HepG2 (cell line): ENCODE measurements around the gene CLIC3. TPM values are rescaled to one million over a fixed set of nuclear protein-coding genes. Genes with fewer than 3 reads are reported as not detected.

Experiments
- ATAC-seq: fragments of 200-7000 bp; cut with Tn5 transposase; 3 replicates; pipeline ENCODE4 v1.9.1; 2020; ENCODE audit warnings: mild to moderate bottlenecking, moderate library complexity
- BruUV-seq: library from RNA; stranded (reverse); fragments of 400-500 nt; replicated peaks from 2 replicates; lab custom pipeline; 2021; lab: Mats Ljungman, UMichigan
- CTCF ChIA-PET: fragments of 300-600 bp; formaldehyde crosslinking; extraction: SDS; loops from one replicate; lab custom pipeline; 2021; ENCODE audit warnings: low total read pairs, inconsistent platforms, low intra/inter-chr PET ratio; lab: Yijun Ruan, JAX
- POLR2A ChIA-PET: fragments of 350-600 bp; sonication (Branson Sonifier 250); formaldehyde crosslinking; loops from one replicate; lab custom pipeline; 2020; ENCODE audit warnings: antibody characterized with exemption, inconsistent platforms; lab: Yijun Ruan, JAX
- DNase-seq: peaks from one replicate; pipeline ENCODE4 v3.0.0-alpha.2; 2015; ENCODE audit warnings: low spot score
- FAIRE-seq: peaks from 3 replicates; lab custom pipeline; 2011; peaks lifted over from hg19 to GRCh38; lab: Jason Lieb, UNC
- H2AFZ ChIP-seq: one replicate; pipeline ENCODE4 v1.6.1; 2011; ENCODE audit warnings: low read length, inconsistent platforms
- H3K27ac ChIP-seq: fragments of 300-600 bp; 3 replicates; pipeline ENCODE4 v1.8.0; 2011; ENCODE audit warnings: mixed run types, mild to moderate bottlenecking, mixed read lengths, low read length, inconsistent platforms; ENCODE audit not compliant: insufficient read depth; ENCODE audit errors: extremely low read length
- H3K27me3 ChIP-seq, 2 experiments: fragments of 200-600 bp in 1 of 2; 2 replicates in 1 of 2; 3 replicates in 1 of 2; pipeline versions ENCODE4 v1.6.0 to v1.8.0; 2011; ENCODE audit warnings: low read length in 2 of 2, mild to moderate bottlenecking in 2 of 2, moderate library complexity in 2 of 2, inconsistent platforms in 1 of 2; ENCODE audit not compliant: insufficient read depth in 2 of 2, control insufficient read depth in 1 of 2
- H3K36me3 ChIP-seq, 2 experiments: fragments of 200-600 bp in 1 of 2; replicated peaks in 1 of 2; 2 replicates in 1 of 2; 3 replicates in 1 of 2; pipeline versions ENCODE4 v1.5.1 to v1.8.0; 2011; ENCODE audit warnings: low read length in 2 of 2, inconsistent platforms in 1 of 2; ENCODE audit not compliant: insufficient read depth in 2 of 2, control insufficient read depth in 1 of 2
- H3K4me1 ChIP-seq: 2 replicates; pipeline ENCODE4 v1.5.1; 2012; ENCODE audit warnings: low read length, inconsistent platforms; ENCODE audit not compliant: insufficient read depth
- H3K4me2 ChIP-seq: 2 replicates; pipeline ENCODE4 v1.6.0; 2011; ENCODE audit warnings: low read depth, low read length, inconsistent platforms
- H3K4me3 ChIP-seq, 3 experiments: fragments of 200-600 bp in 1 of 3; sonication (generic), shearing (Covaris generic) in 1 of 3; replicated peaks in 1 of 3; 2 replicates each; pipeline ENCODE4 v1.5.1; 2011 to 2016; ENCODE audit warnings: low read length in 3 of 3, inconsistent platforms in 2 of 3, low read depth in 2 of 3, mild to moderate bottlenecking in 2 of 3, control low read depth in 1 of 3, mixed read lengths in 1 of 3; ENCODE audit not compliant: insufficient read depth in 1 of 3
- H3K79me2 ChIP-seq: one replicate; pipeline ENCODE4 v1.6.1; 2011; ENCODE audit warnings: low read length, inconsistent platforms; ENCODE audit not compliant: insufficient read depth
- H3K9ac ChIP-seq: 2 replicates; pipeline ENCODE4 v1.6.0; 2011; ENCODE audit warnings: mild to moderate bottlenecking, low read depth, low read length, inconsistent platforms; ENCODE audit not compliant: insufficient read depth
- H3K9me3 ChIP-seq: 2 replicates; pipeline ENCODE4 v1.5.1; 2012; ENCODE audit warnings: mild to moderate bottlenecking, low read length
- H4K20me1 ChIP-seq: 2 replicates; pipeline ENCODE4 v1.6.0; 2011; ENCODE audit warnings: inconsistent platforms, mild to moderate bottlenecking, low read length, moderate library complexity; ENCODE audit not compliant: insufficient read depth
- AGO2 ChIP-seq: fragments of 200-400 bp; formaldehyde crosslinking; optimal IDR thresholded peaks from 2 replicates; pipeline ENCODE3; 2017; ENCODE audit warnings: mild to moderate bottlenecking, low read depth, low read length, moderate library complexity
- BATF2 ChIP-seq: sonication (generic); formaldehyde crosslinking; IDR thresholded peaks from 2 replicates; pipeline ENCODE4 v1.8.0; 2022; ENCODE audit warnings: mild to moderate bottlenecking, missing genetic modification reagents, moderate library complexity
- KDM2A ChIP-seq: sonication (generic); formaldehyde crosslinking; IDR thresholded peaks from 2 replicates; pipeline ENCODE4 v1.4.0; 2020; ENCODE audit warnings: low read depth, missing genetic modification reagents, borderline replicate concordance
- NFE2L1 ChIP-seq: sonication (generic); formaldehyde crosslinking; IDR thresholded peaks from 2 replicates; pipeline ENCODE4 v1.4.0; 2020; ENCODE audit warnings: missing genetic modification reagents, mild to moderate bottlenecking, borderline replicate concordance
- ZNF687 ChIP-seq: sonication (generic); formaldehyde crosslinking; IDR thresholded peaks from 2 replicates; pipeline ENCODE4 v1.5.1; 2020; ENCODE audit warnings: mild to moderate bottlenecking, missing genetic modification reagents, moderate library complexity
- ZSCAN22 ChIP-seq: sonication (generic); formaldehyde crosslinking; IDR thresholded peaks from 2 replicates; pipeline ENCODE4 v1.4.0; 2020; ENCODE audit warnings: mild to moderate bottlenecking, missing genetic modification reagents
- WGBS: methylation state at CpG from one replicate; pipeline ENCODE4 v1.1.6; 2017; ENCODE audit warnings: low lambda C conversion rate; 5-methylcytosine and 5-hydroxymethylcytosine counted together
- in situ Hi-C: cut with HindIII; loops from 2 replicates; pipeline ENCODE4 v1.10.0; 2017; ENCODE audit warnings: low pct_unique_long_range_greater_than_20kb; ENCODE audit not compliant: extremely low pct_ligation_motif_present
- intact Hi-C: fragments of 100-400 bp; cut with micrococcal nuclease; formaldehyde crosslinking; loops from one replicate; pipeline ENCODE4 v1.10.0; 2022; ENCODE audit not compliant: unreplicated experiment
- polyA plus RNA-seq, 8 experiments: library from polyadenylated mRNA; depleted of rRNA in 3 of 8; stranded (reverse) in 7 of 8; unstranded in 1 of 8; fragments of >200 nt; fragmentation: Illumina TruSeq in 4 of 8; extraction: Trizol in 4 of 8; gene quantifications; 2 replicates each; pipeline versions ENCODE4 v1.2.1 to v1.2.3, GENCODE V29; 2011 to 2016; ENCODE audit warnings: low read depth in 4 of 8, missing spikeins in 1 of 8, mixed read lengths in 1 of 8; ENCODE audit not compliant: insufficient read depth in 1 of 8
- total RNA-seq, 5 experiments: library from RNA; depleted of rRNA; stranded (reverse); fragments of >200 nt; fragmentation: Illumina TruSeq; extraction: Trizol; gene quantifications; 2 replicates each; pipeline ENCODE4 v1.2.3, GENCODE V29; 2016; ENCODE audit warnings: low read depth in 1 of 5
- TF ChIP-seq, protein P1 (sequence below): sonication (generic); formaldehyde crosslinking; IDR thresholded peaks from 2 replicates; pipeline ENCODE4 v1.5.0; 2020; ENCODE audit warnings: mild to moderate bottlenecking, missing genetic modification reagents, moderate library complexity

The CLIC3 gene
- total and polyA plus RNA-seq, 2 of the 13 experiments (the other 11 are each of a cell fraction or from before 2014, with no cell fraction given) = 0.51 to 1.5 TPM

- 0 out of 2 replicates have a peak, but pooled peaks have one; percentile 3 for TF ChIP-seq KDM2A (CRISPR knock-in tag)
- no peak for TF ChIP-seq NFE2L1 (CRISPR knock-in tag)
- peak; percentile 25 for TF ChIP-seq AGO2
Measured at GRCh38 chr9:136947028-136947891, 49.1 kb downstream of the CLIC3 start (continued).

DNA sequence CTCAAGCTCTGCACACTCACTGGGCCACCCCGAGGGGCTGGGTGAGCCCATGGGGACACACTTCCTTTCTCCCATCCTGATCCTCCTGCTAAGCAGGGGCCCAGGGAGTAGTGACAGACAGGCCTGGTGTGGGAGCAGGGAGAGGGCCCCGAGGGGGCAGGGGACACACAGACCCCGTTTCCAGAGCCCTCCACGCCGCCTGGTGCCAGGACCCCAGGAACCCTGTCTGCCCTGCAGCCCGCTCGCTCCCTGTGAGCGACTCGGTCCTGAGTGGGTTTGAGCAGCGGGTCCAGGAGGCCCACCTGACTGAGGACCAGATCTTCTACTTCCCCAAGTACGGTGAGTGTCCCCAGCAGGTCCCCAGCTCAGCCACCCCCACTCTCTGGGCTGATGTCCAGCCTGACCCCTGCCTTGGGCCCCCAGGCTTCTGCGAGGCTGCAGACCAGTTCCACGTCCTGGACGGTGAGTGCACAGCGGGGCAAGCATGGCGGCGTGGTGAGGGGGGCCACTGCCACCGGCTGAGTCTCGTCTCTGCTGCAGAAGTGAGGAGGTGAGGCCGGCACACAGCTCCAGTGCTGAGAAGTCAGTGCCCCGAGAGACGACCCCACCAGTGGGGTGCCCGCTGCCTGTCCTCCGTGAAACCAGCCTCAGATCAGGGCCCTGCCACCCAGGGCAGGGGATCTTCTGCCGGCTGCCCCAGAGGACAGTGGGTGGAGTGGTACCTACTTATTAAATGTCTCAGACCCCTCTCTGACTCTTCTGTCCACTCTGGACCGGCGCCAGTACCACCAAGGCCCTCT is 49.9 kb downstream of the CLIC3 start:
- in situ Hi-C loops = loop anchor here (5.0 kb wide), 1 partner anchor 86 kb away; the partner anchor contains the start of gene FUT7
- Histone ChIP-seq H3K4me3 (peak overlapping the region in 2 of 3 experiments; percentile 9 to 52; a peak in 3 of 6 replicates), H3K4me2 (peak overlapping the region; percentile 71), H3K9me3 (no peaks in the 10 kb centered on the region), H3K4me1 (peaks cover 56% of the 10 kb centered on the region), H2AFZ (no peak overlapping the region), H3K36me3 (peaks cover 5 to 13% of the 10 kb centered on the region in 2 experiments; a peak in 4 of 5 replicates), H4K20me1 (no peaks in the 10 kb centered on the region), H3K27me3 (no peaks in the 10 kb centered on the region), H3K27ac (peak overlapping the region; percentile 74), H3K79me2 (peaks cover 15% of the 10 kb centered on the region), H3K9ac (0 out of 2 replicates have a peak overlapping the region, but pooled peaks have one; percentile 20)
- intact Hi-C loops = loop anchor here (2.0 kb wide), 1 partner anchor 46 kb away; the partner anchor contains the start of gene PAXX
- 66% methylated on average over 6 of the region's 27 CpGs for WGBS
- ChIA-PET POLR2A (interaction anchor here (1.0 to 2.4 kb wide), 3 partner anchors 32 to 60 kb away, joined by 3 to 11 read pairs (median 7); partner anchors contain the start of gene TRAF2), CTCF (no interaction called here)
- no peak for FAIRE-seq
- ATAC-seq = no peak
- no peak for DNase-seq
- no TSS peak for BruUV-seq
- TF ChIP-seq, protein P1, sequence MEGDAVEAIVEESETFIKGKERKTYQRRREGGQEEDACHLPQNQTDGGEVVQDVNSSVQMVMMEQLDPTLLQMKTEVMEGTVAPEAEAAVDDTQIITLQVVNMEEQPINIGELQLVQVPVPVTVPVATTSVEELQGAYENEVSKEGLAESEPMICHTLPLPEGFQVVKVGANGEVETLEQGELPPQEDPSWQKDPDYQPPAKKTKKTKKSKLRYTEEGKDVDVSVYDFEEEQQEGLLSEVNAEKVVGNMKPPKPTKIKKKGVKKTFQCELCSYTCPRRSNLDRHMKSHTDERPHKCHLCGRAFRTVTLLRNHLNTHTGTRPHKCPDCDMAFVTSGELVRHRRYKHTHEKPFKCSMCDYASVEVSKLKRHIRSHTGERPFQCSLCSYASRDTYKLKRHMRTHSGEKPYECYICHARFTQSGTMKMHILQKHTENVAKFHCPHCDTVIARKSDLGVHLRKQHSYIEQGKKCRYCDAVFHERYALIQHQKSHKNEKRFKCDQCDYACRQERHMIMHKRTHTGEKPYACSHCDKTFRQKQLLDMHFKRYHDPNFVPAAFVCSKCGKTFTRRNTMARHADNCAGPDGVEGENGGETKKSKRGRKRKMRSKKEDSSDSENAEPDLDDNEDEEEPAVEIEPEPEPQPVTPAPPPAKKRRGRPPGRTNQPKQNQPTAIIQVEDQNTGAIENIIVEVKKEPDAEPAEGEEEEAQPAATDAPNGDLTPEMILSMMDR (CRISPR knock-in tag) = peak; percentile 1; the same call in 1 of the 2 replicates
- TF ChIP-seq BATF2 (CRISPR knock-in tag) = 0 out of 2 replicates have a peak, but pooled peaks have one; percentile 6
- no peak for TF ChIP-seq ZSCAN22 (CRISPR knock-in tag)
- TF ChIP-seq ZNF687 (CRISPR knock-in tag) = peak; percentile 48; the same call in 1 of the 2 replicates
